ENCODE data around the gene PCDHA8.
"Not testable (repeated sequence)": the region's sequence is repeated elsewhere in the genome, so short reads cannot be mapped to it uniquely, and the experiment has no call there.

Gene PCDHA8, protein sequence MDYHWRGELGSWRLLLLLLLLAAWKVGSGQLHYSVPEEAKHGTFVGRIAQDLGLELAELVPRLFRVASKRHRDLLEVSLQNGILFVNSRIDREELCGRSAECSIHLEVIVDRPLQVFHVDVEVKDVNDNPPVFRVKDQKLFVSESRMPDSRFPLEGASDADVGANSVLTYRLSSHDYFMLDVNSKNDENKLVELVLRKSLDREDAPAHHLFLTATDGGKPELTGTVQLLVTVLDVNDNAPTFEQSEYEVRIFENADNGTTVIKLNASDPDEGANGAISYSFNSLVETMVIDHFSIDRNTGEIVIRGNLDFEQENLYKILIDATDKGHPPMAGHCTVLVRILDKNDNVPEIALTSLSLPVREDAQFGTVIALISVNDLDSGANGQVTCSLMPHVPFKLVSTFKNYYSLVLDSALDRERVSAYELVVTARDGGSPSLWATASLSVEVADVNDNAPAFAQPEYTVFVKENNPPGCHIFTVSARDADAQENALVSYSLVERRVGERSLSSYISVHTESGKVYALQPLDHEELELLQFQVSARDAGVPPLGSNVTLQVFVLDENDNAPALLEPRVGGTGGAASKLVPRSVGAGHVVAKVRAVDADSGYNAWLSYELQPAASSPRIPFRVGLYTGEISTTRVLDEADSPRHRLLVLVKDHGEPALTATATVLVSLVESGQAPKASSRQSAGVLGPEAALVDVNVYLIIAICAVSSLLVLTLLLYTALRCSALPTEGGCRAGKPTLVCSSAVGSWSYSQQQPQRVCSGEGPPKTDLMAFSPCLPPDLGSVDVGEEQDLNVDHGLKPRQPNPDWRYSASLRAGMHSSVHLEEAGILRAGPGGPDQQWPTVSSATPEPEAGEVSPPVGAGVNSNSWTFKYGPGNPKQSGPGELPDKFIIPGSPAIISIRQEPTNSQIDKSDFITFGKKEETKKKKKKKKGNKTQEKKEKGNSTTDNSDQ

DNA sequence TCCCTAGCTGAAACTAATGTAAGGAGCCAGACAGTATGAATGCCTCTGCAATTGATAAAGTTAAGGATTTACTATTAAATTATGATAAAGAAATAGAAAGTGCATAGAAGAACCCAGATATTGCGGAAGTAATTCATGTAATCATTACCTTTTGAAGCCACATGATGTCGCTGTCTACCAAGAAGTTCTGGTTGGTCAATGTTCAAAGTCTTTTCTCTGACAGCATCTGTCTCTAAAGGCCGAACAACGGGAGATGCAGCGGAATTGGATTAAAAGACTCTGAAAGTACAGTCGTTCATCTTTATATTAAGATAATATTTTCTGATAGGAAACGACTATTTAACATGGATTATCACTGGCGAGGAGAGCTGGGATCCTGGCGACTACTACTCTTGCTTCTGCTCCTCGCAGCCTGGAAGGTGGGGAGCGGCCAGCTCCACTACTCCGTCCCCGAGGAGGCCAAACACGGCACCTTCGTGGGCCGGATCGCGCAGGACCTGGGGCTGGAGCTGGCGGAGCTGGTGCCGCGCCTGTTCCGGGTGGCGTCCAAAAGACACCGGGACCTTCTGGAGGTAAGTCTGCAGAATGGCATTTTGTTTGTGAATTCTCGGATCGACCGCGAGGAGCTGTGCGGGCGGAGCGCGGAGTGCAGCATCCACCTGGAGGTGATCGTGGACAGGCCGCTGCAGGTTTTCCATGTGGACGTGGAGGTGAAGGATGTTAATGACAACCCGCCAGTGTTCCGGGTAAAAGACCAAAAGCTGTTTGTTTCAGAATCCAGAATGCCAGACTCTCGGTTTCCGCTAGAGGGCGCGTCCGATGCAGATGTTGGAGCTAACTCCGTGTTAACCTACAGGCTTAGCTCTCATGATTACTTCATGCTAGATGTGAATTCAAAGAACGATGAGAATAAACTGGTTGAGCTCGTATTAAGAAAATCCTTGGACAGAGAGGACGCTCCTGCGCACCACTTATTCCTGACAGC lies at the start of gene PCDHA8:
Gene PCDHA8, plus strand, starts transcription at position 210 of the 985 bp plus-strand sequence. Its CDS starts 135 bp downstream, at position 345.
- H3K4me3 ChIP-seq (ENCODE audit: low read length): no peak within 1 kb of the TSS

DNA sequence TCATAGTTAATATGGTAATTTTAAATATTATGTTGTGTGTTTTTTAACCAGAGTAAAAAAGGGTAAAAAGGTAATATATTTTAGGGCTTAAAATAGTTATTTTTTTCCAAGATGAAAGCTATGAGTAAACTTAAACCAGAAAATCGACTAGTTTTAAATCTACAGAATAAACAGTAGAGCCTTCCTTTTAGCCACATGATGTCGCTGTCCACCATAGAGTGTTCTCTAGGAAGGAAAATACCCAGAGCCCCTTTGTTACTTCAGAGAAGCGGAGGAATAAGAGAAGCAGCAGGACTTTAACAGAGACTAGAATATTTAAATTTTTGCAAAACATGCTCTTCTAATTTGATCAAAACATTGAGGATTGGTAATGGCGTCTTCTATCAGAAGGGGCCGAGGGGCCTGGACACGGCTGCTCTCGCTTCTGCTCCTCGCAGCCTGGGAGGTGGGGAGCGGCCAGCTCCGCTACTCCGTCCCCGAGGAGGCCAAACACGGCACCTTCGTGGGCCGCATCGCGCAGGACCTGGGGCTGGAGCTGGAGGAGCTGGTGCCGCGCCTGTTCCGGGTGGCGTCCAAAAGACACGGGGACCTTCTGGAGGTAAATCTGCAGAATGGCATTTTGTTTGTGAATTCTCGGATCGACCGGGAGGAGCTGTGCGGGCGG lies 46.3 kb upstream of the PCDHA8 start, which contains the start of gene PCDHA2:
Gene PCDHA2, plus strand, starts transcription at position 258 of the 664 bp plus-strand sequence.
- Histone ChIP-seq H3K36me3 (ENCODE audit: control insufficient read depth, insufficient read depth, low read length) (no peaks in the 10 kb centered on the region), H3K4me3 (ENCODE audit: low read length) (no peak within 1 kb of the TSS), H3K27me3 (ENCODE audit: control insufficient read depth, insufficient read depth, low read length) (no peaks in the 10 kb centered on the region), H3K9me3 (ENCODE audit: control insufficient read depth, low read length) (no peaks in the 10 kb centered on the region), H3K9ac (ENCODE audit: low read length) (no peak within 1 kb of the TSS), H3K4me1 (ENCODE audit: control insufficient read depth, insufficient read depth, low read length) (no peaks in the 10 kb centered on the region)

More for the DNA sequence above, at the start of gene PCDHA8:
- Histone ChIP-seq H3K9me3 (ENCODE audit: control insufficient read depth, low read length) (no peaks in the 10 kb centered on the region), H3K4me1 (ENCODE audit: control insufficient read depth, insufficient read depth, low read length) (no peaks in the 10 kb centered on the region), H3K9ac (ENCODE audit: low read length) (no peak within 1 kb of the TSS), H3K36me3 (ENCODE audit: control insufficient read depth, insufficient read depth, low read length) (no peaks in the 10 kb centered on the region), H3K27me3 (ENCODE audit: control insufficient read depth, insufficient read depth, low read length) (no peaks in the 10 kb centered on the region)

DNA sequence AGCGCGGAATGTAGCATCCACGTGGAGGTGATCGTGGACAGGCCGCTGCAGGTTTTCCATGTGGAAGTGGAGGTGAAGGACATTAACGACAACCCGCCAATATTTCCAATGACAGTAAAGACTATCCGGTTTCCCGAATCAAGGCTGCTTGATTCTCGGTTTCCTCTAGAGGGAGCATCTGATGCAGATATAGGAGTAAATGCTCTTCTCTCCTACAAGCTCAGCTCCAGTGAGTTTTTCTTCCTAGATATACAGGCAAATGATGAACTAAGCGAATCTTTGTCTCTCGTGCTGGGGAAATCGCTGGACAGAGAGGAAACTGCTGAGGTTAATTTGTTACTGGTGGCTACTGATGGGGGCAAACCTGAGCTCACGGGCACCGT lies 45.7 kb upstream of the PCDHA8 start:
- Histone ChIP-seq H3K4me1 (ENCODE audit: control insufficient read depth, insufficient read depth, low read length) (no peaks in the 10 kb centered on the region), H3K9ac (ENCODE audit: low read length) (no peak overlapping the region), H3K27me3 (ENCODE audit: control insufficient read depth, insufficient read depth, low read length) (no peaks in the 10 kb centered on the region), H3K4me3 (ENCODE audit: low read length) (no peak overlapping the region), H3K36me3 (ENCODE audit: control insufficient read depth, insufficient read depth, low read length) (no peaks in the 10 kb centered on the region), H3K9me3 (ENCODE audit: control insufficient read depth, low read length) (no peaks in the 10 kb centered on the region)

DNA sequence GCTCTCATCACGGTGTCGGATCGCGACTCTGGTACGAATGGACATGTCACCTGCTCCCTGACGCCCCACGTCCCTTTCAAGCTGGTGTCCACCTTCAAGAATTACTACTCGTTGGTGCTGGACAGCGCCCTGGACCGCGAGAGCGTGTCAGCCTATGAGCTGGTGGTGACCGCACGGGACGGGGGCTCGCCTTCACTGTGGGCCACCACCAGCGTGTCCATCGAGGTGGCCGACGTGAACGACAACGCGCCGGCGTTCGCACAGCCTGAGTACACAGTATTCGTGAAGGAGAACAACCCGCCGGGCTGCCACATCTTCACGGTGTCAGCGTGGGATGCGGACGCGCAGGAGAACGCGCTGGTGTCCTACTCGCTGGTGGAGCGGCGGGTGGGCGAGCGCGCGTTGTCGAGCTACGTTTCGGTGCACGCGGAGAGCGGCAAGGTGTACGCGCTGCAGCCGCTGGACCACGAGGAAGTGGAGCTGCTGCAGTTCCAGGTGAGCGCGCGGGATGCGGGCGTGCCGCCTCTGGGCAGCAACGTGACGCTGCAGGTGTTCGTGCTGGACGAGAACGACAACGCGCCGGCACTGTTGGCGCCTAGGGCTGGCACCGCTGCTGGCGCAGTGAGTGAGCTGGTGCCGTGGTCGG lies 44.8 kb upstream of the PCDHA8 start:
- H3K4me1 ChIP-seq (ENCODE audit: control insufficient read depth, insufficient read depth, low read length); H3K9me3 ChIP-seq (ENCODE audit: control insufficient read depth, low read length); H3K4me3 ChIP-seq (ENCODE audit: low read length); H3K27me3 ChIP-seq (ENCODE audit: control insufficient read depth, insufficient read depth, low read length); H3K9ac ChIP-seq (ENCODE audit: low read length); H3K36me3 ChIP-seq (ENCODE audit: control insufficient read depth, insufficient read depth, low read length): not testable (repeated sequence)

DNA sequence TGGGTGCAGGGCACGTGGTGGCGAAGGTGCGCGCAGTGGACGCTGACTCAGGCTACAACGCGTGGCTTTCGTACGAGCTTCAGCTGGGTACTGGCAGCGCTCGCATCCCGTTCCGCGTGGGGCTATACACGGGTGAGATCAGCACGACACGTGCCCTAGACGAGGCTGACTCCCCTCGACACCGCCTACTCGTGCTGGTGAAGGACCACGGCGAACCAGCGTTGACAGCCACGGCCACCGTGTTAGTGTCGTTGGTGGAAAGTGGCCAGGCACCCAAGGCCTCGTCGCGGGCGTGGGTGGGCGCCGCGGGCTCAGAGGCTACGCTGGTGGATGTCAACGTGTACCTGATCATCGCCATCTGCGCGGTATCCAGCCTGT lies 44.3 kb upstream of the PCDHA8 start:
- Histone ChIP-seq H3K9me3 (ENCODE audit: control insufficient read depth, low read length) (no peaks in the 10 kb centered on the region), H3K27me3 (ENCODE audit: control insufficient read depth, insufficient read depth, low read length) (no peaks in the 10 kb centered on the region), H3K4me3 (ENCODE audit: low read length) (no peak overlapping the region)

DNA sequence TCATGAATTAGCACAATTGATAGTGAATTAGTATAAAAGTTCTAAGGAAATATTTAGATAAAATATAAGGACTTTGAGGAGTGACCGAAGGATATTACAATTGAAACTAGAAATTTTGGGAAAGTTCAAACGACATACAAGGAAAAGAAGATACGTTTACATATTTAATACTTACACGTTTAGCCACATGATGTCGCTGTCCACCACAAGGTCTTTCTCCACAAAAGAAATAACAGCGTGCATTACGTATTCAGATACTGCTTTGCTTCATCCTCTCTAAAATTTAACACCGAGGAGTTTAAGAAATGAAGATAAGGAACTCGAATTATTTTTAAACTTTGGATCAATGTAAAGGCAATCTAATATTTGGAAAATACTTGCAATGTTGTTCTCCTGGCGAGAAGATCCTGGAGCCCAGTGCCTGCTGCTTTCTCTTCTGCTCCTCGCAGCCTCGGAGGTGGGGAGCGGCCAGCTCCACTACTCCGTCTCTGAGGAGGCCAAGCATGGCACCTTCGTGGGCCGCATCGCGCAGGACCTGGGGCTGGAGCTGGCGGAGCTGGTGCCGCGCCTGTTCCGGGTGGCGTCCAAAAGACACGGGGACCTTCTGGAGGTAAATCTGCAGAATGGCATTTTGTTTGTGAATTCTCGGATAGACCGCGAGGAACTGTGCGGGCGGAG lies 40.0 kb upstream of the PCDHA8 start, which contains the start of gene PCDHA3:
Gene PCDHA3, plus strand, starts transcription at position 242 of the 678 bp plus-strand sequence.
- Histone ChIP-seq H3K4me1 (ENCODE audit: control insufficient read depth, insufficient read depth, low read length) (no peaks in the 10 kb centered on the region), H3K9ac (ENCODE audit: low read length) (no peak within 1 kb of the TSS), H3K36me3 (ENCODE audit: control insufficient read depth, insufficient read depth, low read length) (no peaks in the 10 kb centered on the region), H3K4me3 (ENCODE audit: low read length) (no peak within 1 kb of the TSS), H3K9me3 (ENCODE audit: control insufficient read depth, low read length) (no peaks in the 10 kb centered on the region), H3K27me3 (ENCODE audit: control insufficient read depth, insufficient read depth, low read length) (no peaks in the 10 kb centered on the region)

More for the DNA sequence above, 44.3 kb upstream of the PCDHA8 start:
- no peak overlapping the region for H3K9ac ChIP-seq (ENCODE audit: low read length)
- H3K4me1 ChIP-seq (ENCODE audit: control insufficient read depth, insufficient read depth, low read length): no peaks in the 10 kb centered on the region
- H3K36me3 ChIP-seq (ENCODE audit: control insufficient read depth, insufficient read depth, low read length): no peaks in the 10 kb centered on the region

DNA sequence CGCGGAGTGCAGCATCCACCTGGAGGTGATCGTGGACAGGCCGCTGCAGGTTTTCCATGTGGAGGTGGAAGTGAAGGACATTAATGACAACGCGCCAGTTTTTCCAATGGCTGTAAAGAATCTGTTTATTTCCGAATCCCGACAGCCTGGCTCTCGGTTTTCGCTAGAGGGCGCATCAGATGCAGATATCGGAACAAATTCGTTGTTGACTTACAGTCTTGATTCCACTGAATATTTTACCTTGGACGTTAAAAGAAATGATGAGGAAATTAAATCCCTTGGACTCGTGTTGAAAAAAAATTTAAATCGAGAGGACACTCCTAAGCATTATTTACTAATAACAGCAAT lies 39.5 kb upstream of the PCDHA8 start:
- Histone ChIP-seq H3K36me3 (ENCODE audit: control insufficient read depth, insufficient read depth, low read length) (no peaks in the 10 kb centered on the region), H3K4me1 (ENCODE audit: control insufficient read depth, insufficient read depth, low read length) (no peaks in the 10 kb centered on the region), H3K9ac (ENCODE audit: low read length) (no peak overlapping the region), H3K9me3 (ENCODE audit: control insufficient read depth, low read length) (no peaks in the 10 kb centered on the region), H3K27me3 (ENCODE audit: control insufficient read depth, insufficient read depth, low read length) (no peaks in the 10 kb centered on the region), H3K4me3 (ENCODE audit: low read length) (no peak overlapping the region)

DNA sequence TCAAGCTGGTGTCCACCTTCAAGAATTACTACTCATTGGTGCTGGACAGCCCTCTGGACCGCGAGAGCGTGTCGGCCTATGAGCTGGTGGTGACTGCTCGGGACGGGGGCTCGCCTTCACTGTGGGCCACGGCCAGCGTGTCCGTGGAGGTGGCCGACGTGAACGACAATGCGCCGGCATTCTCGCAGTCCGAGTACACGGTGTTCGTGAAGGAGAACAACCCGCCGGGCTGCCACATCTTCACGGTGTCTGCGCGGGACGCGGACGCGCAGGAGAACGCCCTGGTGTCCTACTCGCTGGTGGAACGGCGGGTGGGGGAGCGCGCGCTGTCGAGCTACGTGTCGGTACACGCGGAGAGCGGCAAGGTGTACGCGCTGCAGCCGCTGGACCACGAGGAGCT lies 38.6 kb upstream of the PCDHA8 start:
- H3K9ac ChIP-seq (ENCODE audit: low read length); H3K27me3 ChIP-seq (ENCODE audit: control insufficient read depth, insufficient read depth, low read length); H3K4me1 ChIP-seq (ENCODE audit: control insufficient read depth, insufficient read depth, low read length); H3K36me3 ChIP-seq (ENCODE audit: control insufficient read depth, insufficient read depth, low read length); H3K4me3 ChIP-seq (ENCODE audit: low read length); H3K9me3 ChIP-seq (ENCODE audit: control insufficient read depth, low read length): not testable (repeated sequence)

DNA sequence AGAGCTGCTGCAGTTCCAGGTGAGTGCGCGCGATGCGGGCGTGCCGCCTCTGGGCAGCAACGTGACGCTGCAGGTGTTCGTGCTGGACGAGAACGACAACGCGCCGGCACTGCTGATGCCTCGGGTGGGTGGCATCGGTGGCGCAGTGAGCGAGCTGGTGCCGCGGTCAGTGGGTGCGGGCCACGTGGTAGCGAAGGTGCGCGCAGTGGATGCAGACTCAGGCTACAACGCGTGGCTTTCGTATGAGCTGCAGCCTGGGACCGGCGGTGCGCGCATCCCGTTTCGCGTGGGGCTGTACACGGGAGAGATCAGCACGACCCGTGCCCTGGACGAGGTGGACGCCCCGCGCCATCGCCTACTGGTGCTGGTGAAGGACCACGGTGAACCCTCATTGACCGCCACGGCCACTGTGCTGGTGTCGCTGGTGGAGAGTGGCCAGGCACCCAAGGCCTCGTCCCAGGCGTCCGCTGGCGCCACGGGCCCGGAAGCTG lies 38.2 kb upstream of the PCDHA8 start:
- no peak overlapping the region for H3K4me3 ChIP-seq (ENCODE audit: low read length)
- no peak overlapping the region for H3K9ac ChIP-seq (ENCODE audit: low read length)
- H3K4me1 ChIP-seq (ENCODE audit: control insufficient read depth, insufficient read depth, low read length): no peaks in the 10 kb centered on the region
- H3K9me3 ChIP-seq (ENCODE audit: control insufficient read depth, low read length): no peaks in the 10 kb centered on the region
- no peaks in the 10 kb centered on the region for H3K27me3 ChIP-seq (ENCODE audit: control insufficient read depth, insufficient read depth, low read length)
- H3K36me3 ChIP-seq (ENCODE audit: control insufficient read depth, insufficient read depth, low read length): no peaks in the 10 kb centered on the region

Data from mucosa of stomach (tissue), 1 donor.